Measurements from ENCODE around the gene IQCM. TPM values are rescaled to one million over a fixed set of nuclear protein-coding genes. Genes with fewer than 3 reads are reported as not detected.

The IQCM gene
- total RNA-seq, 1 experiment from 2014 or later = not detected

- ChIA-PET CTCF (no interaction called here), POLR2A (ENCODE audit: unreplicated experiment) (interaction anchor here (0.6 kb wide), 1 partner anchor 87 kb away, joined by 4 read pairs; no protein-coding TSS in a partner anchor)
- ATAC-seq (peak; percentile 96), DNase-seq (peak; percentile 89)
- Histone ChIP-seq H3K9me2 (replicated peaks; ENCODE audit: low read length) (no peaks in the 10 kb centered on the region), H4K20me1 (ENCODE audit: low read length) (no peaks in the 10 kb centered on the region), H3K4me2 (ENCODE audit: low read length) (peak overlapping the region; percentile 39), H3K4me1 (ENCODE audit: insufficient read depth, low read length) (peaks cover 11% of the 10 kb centered on the region; the same call in 1 of the 2 replicates), H3F3A (ENCODE audit: low read length, unreplicated experiment) (no peaks in the 10 kb centered on the region), H3K27ac (ENCODE audit: low read length) (peak overlapping the region; percentile 51), H3K27me3 (ENCODE audit: low read length) (no peaks in the 10 kb centered on the region), H3K36me3 (ENCODE audit: low read depth, low read length) (no peaks in the 10 kb centered on the region), H3K9me3 (ENCODE audit: low read length) (no peaks in the 10 kb centered on the region), H3K9ac (ENCODE audit: low read length) (no peak overlapping the region), H3K79me2 (ENCODE audit: low read length) (no peaks in the 10 kb centered on the region), H3K4me3 (ENCODE audit: low read length) (no peak overlapping the region), H2AFZ (ENCODE audit: low read length) (peak overlapping the region; percentile 40; the same call in 1 of the 2 replicates)
- intact Hi-C loops (cut with micrococcal nuclease) = no loop called here
- no peak for TF ChIP-seq EZH2 (IDR thresholded peaks at IDR 0.05; ENCODE audit: low read length, unreplicated experiment)
- TF ChIP-seq CTCF (conservative IDR thresholded peaks at IDR 0.05; ENCODE audit: low read depth, low read length) = no peak
- no peak for TF ChIP-seq EZH2phosphoT487 (IDR thresholded peaks at IDR 0.05; ENCODE audit: borderline replicate concordance, low read length)
- BruUV-seq (replicated peaks) = no TSS peak
These were observed 406.5 kb downstream of the IQCM start for GRCh38 chr4:149409146-149409545.

- Histone ChIP-seq H3K9ac (ENCODE audit: low read length) (no peak overlapping the region), H4K20me1 (ENCODE audit: low read length) (no peaks in the 10 kb centered on the region), H3K27me3 (ENCODE audit: low read length) (no peaks in the 10 kb centered on the region), H3K9me3 (ENCODE audit: low read length) (no peaks in the 10 kb centered on the region), H3K9me2 (replicated peaks; ENCODE audit: low read length) (no peaks in the 10 kb centered on the region), H3K79me2 (ENCODE audit: low read length) (no peaks in the 10 kb centered on the region), H3K4me1 (ENCODE audit: insufficient read depth, low read length) (0 out of 2 replicates have a peak, but pooled peaks cover 5% of the 10 kb centered on the region), H3K27ac (ENCODE audit: low read length) (no peak overlapping the region), H2AFZ (ENCODE audit: low read length) (no peak overlapping the region), H3K4me2 (ENCODE audit: low read length) (no peak overlapping the region), H3K36me3 (ENCODE audit: low read depth, low read length) (no peaks in the 10 kb centered on the region), H3F3A (ENCODE audit: low read length, unreplicated experiment) (no peaks in the 10 kb centered on the region), H3K4me3 (ENCODE audit: low read length) (no peak overlapping the region)
- ATAC-seq (no peak), DNase-seq (no peak)
- TF ChIP-seq EZH2phosphoT487 (IDR thresholded peaks at IDR 0.05; ENCODE audit: borderline replicate concordance, low read length) (no peak), EZH2 (IDR thresholded peaks at IDR 0.05; ENCODE audit: low read length, unreplicated experiment) (no peak), CTCF (conservative IDR thresholded peaks at IDR 0.05; ENCODE audit: low read depth, low read length) (no peak)
- BruUV-seq (replicated peaks) = no TSS peak
- CTCF ChIA-PET = no interaction called here
- intact Hi-C loops (cut with micrococcal nuclease) = no loop called here
- POLR2A ChIA-PET (ENCODE audit: unreplicated experiment) = no interaction called here
These were observed 411.5 kb downstream of the IQCM start for GRCh38 chr4:149404143-149404542.

GRCh38 chr4:149403081-149403480 lies 412.6 kb downstream of the IQCM start:
- Histone ChIP-seq H3K9me2 (replicated peaks; ENCODE audit: low read length) (no peaks in the 10 kb centered on the region), H3F3A (ENCODE audit: low read length, unreplicated experiment) (no peaks in the 10 kb centered on the region), H3K9ac (ENCODE audit: low read length) (no peak overlapping the region), H3K27ac (ENCODE audit: low read length) (no peak overlapping the region), H3K36me3 (ENCODE audit: low read depth, low read length) (no peaks in the 10 kb centered on the region), H4K20me1 (ENCODE audit: low read length) (no peaks in the 10 kb centered on the region), H3K4me3 (ENCODE audit: low read length) (no peak overlapping the region), H3K27me3 (ENCODE audit: low read length) (no peaks in the 10 kb centered on the region), H3K4me2 (ENCODE audit: low read length) (no peak overlapping the region), H3K9me3 (ENCODE audit: low read length) (no peaks in the 10 kb centered on the region), H3K4me1 (ENCODE audit: insufficient read depth, low read length) (no peaks in the 10 kb centered on the region), H3K79me2 (ENCODE audit: low read length) (no peaks in the 10 kb centered on the region), H2AFZ (ENCODE audit: low read length) (no peak overlapping the region)
- ChIA-PET CTCF (no interaction called here), POLR2A (ENCODE audit: unreplicated experiment) (no interaction called here)
- intact Hi-C loops (cut with micrococcal nuclease) = no loop called here
- ATAC-seq = no peak
- TF ChIP-seq EZH2phosphoT487 (IDR thresholded peaks at IDR 0.05; ENCODE audit: borderline replicate concordance, low read length) = no peak
- no peak for TF ChIP-seq CTCF (conservative IDR thresholded peaks at IDR 0.05; ENCODE audit: low read depth, low read length)
- no peak for TF ChIP-seq EZH2 (IDR thresholded peaks at IDR 0.05; ENCODE audit: low read length, unreplicated experiment)
- DNase-seq = no peak
- no TSS peak for BruUV-seq (replicated peaks)

Data from PC-3 (cell line).